Measurements from ENCODE around the gene CCDC51. TPM values are rescaled to one million over a fixed set of nuclear protein-coding genes. Genes with fewer than 3 reads are reported as not detected.

CCDC51 gene
- total and polyA plus RNA-seq, 9 of the 15 experiments (the other 6 are each of a cell fraction or from before 2014, with no cell fraction given), result 6.5 to 18.6 (median 15.7) TPM

DNA sequence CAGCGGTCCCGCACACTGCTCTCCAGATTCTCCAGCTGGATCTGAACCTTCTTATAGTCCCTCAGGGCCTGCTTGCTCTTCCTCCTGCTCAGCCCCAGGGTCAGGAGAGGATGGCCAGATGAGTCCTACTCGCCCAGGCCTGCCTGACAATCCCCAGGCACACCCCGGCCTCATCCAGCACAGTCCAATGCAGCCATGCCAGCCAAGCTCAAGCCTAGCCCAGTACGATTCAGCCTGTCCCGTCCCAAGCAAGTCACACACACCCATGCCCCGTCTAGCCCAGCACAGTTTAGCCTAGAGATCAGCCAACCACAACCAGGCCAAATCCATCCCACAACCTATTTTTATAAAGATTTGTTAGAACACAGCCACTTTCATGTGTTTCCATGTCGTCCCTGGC, 26.8 kb downstream of the CCDC51 start:
- peaks cover 0 to 11% of the 10 kb centered on the region in 2 experiments; a peak in 2 of 5 replicates for H3K4me1 ChIP-seq (replicated peaks in 1 of 2; ENCODE audit: control insufficient read depth in 2 of 2, insufficient read depth in 2 of 2, low read length in 2 of 2)
- H2AFZ ChIP-seq (ENCODE audit: low read depth, low read length), result no peak overlapping the region
- intact Hi-C loops (cut with micrococcal nuclease), result no loop called here
- no peaks in the 10 kb centered on the region for H3K9me3 ChIP-seq (replicated peaks; ENCODE audit: control insufficient read depth, insufficient read depth, low read depth, low read length)
- 60% methylated on average over 6 of the region's 8 CpGs for WGBS (ENCODE audit: insufficient coverage, low coverage, missing lambda C conversion rate)
- H3K9me1 ChIP-seq (ENCODE audit: control insufficient read depth, insufficient read depth, low read length), result no peaks in the 10 kb centered on the region
- DNase-seq (ENCODE audit: extremely low read depth in 1 of 4, low spot score in 3 of 4), result no peak
- H3K36me3 ChIP-seq (ENCODE audit: control insufficient read depth, insufficient read depth, low read length), result no peaks in the 10 kb centered on the region
- BruUV-seq (replicated peaks), result no TSS peak
- in situ Hi-C loops (cut with MboI), result no loop called here
- 0 out of 2 replicates have a peak, but pooled peaks cover 6% of the 10 kb centered on the region for H4K20me1 ChIP-seq (replicated peaks; ENCODE audit: control insufficient read depth, insufficient read depth, low read length)
- no peak overlapping the region for H3K4me3 ChIP-seq
- TF ChIP-seq, protein P1, sequence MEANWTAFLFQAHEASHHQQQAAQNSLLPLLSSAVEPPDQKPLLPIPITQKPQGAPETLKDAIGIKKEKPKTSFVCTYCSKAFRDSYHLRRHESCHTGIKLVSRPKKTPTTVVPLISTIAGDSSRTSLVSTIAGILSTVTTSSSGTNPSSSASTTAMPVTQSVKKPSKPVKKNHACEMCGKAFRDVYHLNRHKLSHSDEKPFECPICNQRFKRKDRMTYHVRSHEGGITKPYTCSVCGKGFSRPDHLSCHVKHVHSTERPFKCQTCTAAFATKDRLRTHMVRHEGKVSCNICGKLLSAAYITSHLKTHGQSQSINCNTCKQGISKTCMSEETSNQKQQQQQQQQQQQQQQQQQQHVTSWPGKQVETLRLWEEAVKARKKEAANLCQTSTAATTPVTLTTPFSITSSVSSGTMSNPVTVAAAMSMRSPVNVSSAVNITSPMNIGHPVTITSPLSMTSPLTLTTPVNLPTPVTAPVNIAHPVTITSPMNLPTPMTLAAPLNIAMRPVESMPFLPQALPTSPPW (CRISPR knock-in tag; IDR thresholded peaks at IDR 0.05), result no peak
- TF ChIP-seq CBX8 (IDR thresholded peaks at IDR 0.05; ENCODE audit: borderline replicate concordance, extremely low read depth, low read depth, low read length, poor library complexity, severe bottlenecking) (no peak), CHD2 (IDR thresholded peaks at IDR 0.05; ENCODE audit: low read depth, low read length) (no peak), MEF2A (IDR thresholded peaks at IDR 0.05; ENCODE audit: control insufficient read depth, low read depth, low read length) (no peak), ETV1 (tag; conservative IDR thresholded peaks at IDR 0.05; ENCODE audit: low read depth) (no peak), MBD2 (IDR thresholded peaks at IDR 0.05; ENCODE audit: borderline replicate concordance, low read depth) (no peak), NR1H2 (CRISPR knock-in tag; IDR thresholded peaks at IDR 0.05) (no peak), ATF7 (IDR thresholded peaks at IDR 0.05) (no peak), CBX2 (IDR thresholded peaks at IDR 0.05; ENCODE audit: insufficient read depth, low read length, poor library complexity, severe bottlenecking) (no peak)
- TF ChIP-seq, protein P2, sequence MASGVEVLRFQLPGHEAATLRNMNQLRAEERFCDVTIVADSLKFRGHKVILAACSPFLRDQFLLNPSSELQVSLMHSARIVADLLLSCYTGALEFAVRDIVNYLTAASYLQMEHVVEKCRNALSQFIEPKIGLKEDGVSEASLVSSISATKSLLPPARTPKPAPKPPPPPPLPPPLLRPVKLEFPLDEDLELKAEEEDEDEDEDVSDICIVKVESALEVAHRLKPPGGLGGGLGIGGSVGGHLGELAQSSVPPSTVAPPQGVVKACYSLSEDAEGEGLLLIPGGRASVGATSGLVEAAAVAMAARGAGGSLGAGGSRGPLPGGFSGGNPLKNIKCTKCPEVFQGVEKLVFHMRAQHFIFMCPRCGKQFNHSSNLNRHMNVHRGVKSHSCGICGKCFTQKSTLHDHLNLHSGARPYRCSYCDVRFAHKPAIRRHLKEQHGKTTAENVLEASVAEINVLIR (CRISPR knock-in tag; IDR thresholded peaks at IDR 0.05), result no peak
- TF ChIP-seq, protein P3, sequence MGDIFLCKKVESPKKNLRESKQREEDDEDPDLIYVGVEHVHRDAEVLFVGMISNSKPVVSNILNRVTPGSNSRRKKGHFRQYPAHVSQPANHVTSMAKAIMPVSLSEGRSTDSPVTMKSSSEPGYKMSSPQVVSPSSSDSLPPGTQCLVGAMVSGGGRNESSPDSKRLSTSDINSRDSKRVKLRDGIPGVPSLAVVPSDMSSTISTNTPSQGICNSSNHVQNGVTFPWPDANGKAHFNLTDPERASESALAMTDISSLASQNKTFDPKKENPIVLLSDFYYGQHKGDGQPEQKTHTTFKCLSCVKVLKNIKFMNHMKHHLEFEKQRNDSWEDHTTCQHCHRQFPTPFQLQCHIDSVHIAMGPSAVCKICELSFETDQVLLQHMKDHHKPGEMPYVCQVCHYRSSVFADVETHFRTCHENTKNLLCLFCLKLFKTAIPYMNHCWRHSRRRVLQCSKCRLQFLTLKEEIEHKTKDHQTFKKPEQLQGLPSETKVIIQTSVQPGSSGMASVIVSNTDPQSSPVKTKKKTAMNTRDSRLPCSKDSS (IDR thresholded peaks at IDR 0.05; ENCODE audit: low read depth, partially characterized antibody), result no peak
- no peak overlapping the region for H3K27ac ChIP-seq (ENCODE audit: extremely low read depth, low read depth, low read length)
- ATAC-seq, result no peak
- H3K4me2 ChIP-seq (ENCODE audit: insufficient read depth, low read length), result no peak overlapping the region
- no peaks in the 10 kb centered on the region for H3K79me2 ChIP-seq (ENCODE audit: control insufficient read depth, insufficient read depth, low read length)
- H3K27me3 ChIP-seq (ENCODE audit: control insufficient read depth in 2 of 2, insufficient read depth in 2 of 2, low read length in 2 of 2), result no peaks in the 10 kb centered on the region
- no peak for FAIRE-seq
- CTCF ChIA-PET (ENCODE audit: low intra/inter-chr PET ratio), result no interaction called here
- no peak overlapping the region for H3K9ac ChIP-seq (ENCODE audit: insufficient read depth in 1 of 2, low read depth in 2 of 2, low read length in 2 of 2)
- POLR2A ChIA-PET, result no interaction called here

Data from K562 (cell line).